Gastrocnemius medialis (tissue), 4 donors: ENCODE results near the gene RNF14.
A peak's percentile ranks its signal among the peaks of the same experiment; 100 is the strongest.

Source experiments
- POLR2A ChIP-seq, 2 donors: fragments of 450-650 bp; IDR thresholded peaks; one replicate each; pipeline ENCODE4 v1.6.1; 2017; ENCODE audit warnings: antibody characterized with exemption in 2 of 2, mild to moderate bottlenecking in 2 of 2, moderate library complexity in 2 of 2
- TF ChIP-seq, protein P1 (sequence below), 5 experiments: fragments of 450-650 bp in 3 of 5; fragments of 200-600 bp in 2 of 5; sonication (generic) in 2 of 5; IDR thresholded peaks in 4 of 5; conservative IDR thresholded peaks in 1 of 5; 1 replicate in 4 of 5; 2 replicates in 1 of 5; pipeline ENCODE4 v1.5.1; 2016 to 2019; ENCODE audit warnings: antibody characterized with exemption in 5 of 5, mild to moderate bottlenecking in 3 of 5, moderate library complexity in 3 of 5

DNA sequence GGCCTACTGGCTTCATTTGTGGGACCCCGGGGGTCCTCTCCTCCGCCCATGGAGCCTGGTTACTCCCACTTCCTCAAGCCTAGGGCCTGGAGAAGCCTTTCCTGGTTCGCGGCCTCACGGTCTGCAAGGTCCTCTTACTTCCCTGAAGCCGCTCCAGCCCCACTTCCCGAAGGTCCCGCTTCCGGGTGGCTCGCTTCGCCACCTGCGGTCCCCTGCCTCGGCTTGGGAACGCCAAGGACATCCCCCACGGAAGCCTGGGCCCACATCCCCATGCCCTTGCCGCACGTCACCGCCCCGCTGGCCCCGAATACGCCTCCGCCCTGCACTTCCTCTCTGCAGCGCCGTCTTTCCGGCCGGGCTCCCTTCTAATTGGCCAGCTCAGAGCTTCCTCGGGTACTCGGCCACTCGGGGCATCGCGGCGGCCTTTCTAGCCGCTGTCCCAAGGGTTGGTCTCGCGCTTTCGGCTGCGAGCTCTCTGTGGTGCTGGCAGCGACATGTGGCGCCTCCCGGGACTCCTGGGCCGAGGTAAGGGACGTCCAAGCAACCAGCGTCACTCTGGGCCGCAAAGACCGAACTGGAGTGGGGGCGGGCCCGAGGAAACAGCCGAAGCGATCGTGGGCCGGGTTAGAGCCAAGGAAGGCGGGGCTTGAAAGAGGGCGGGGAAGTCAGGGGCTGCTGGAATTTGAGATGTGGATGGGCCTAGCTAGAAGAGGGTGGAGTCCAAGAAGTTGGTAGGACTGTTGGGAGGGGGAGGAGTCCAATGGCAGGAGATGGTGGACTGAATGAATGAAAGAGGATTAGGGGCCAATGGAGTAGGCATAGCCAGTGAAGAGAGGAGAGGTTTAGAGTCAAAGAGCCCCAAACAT is 45.2 kb upstream of the RNF14 start, which contains the start of gene DELE1:
- peak; percentile 86 to 88 for TF ChIP-seq POLR2A (IDR thresholded peaks at IDR 0.05)
- TF ChIP-seq, protein P1, sequence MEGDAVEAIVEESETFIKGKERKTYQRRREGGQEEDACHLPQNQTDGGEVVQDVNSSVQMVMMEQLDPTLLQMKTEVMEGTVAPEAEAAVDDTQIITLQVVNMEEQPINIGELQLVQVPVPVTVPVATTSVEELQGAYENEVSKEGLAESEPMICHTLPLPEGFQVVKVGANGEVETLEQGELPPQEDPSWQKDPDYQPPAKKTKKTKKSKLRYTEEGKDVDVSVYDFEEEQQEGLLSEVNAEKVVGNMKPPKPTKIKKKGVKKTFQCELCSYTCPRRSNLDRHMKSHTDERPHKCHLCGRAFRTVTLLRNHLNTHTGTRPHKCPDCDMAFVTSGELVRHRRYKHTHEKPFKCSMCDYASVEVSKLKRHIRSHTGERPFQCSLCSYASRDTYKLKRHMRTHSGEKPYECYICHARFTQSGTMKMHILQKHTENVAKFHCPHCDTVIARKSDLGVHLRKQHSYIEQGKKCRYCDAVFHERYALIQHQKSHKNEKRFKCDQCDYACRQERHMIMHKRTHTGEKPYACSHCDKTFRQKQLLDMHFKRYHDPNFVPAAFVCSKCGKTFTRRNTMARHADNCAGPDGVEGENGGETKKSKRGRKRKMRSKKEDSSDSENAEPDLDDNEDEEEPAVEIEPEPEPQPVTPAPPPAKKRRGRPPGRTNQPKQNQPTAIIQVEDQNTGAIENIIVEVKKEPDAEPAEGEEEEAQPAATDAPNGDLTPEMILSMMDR (IDR thresholded peaks at IDR 0.05 in 4 of 5, conservative IDR thresholded peaks at IDR 0.05 in 1 of 5) = no peak
